GM23338 (cell line): ENCODE measurements around the gene MPPED2. TPM values are rescaled to one million over a fixed set of nuclear protein-coding genes. Genes with fewer than 3 reads are reported as not detected.

Source experiments
- ATAC-seq: fragments of 200-7000 bp; cut with Tn5 transposase; 3 replicates; pipeline ENCODE4 v1.9.1; 2020
- DNase-seq: peaks from one replicate; pipeline ENCODE4 v3.0.0-alpha.2; 2015; ENCODE audit warnings: low spot score
- H2AFZ ChIP-seq: fragments of 200-600 bp; sonication (generic); 2 replicates; pipeline ENCODE4 v1.8.0; 2016; ENCODE audit warnings: antibody characterized with exemption, mild to moderate bottlenecking, moderate library complexity
- H3F3A ChIP-seq: fragments of 200-600 bp; sonication (generic); replicated peaks from 2 replicates; pipeline ENCODE4 v1.8.0; 2017; ENCODE audit warnings: antibody characterized with exemption, mixed run types, low read depth
- H3K27ac ChIP-seq: fragments of 200-600 bp; sonication (generic); 2 replicates; pipeline ENCODE4 v1.6.1; 2016; ENCODE audit warnings: low read depth
- H3K27me3 ChIP-seq: fragments of 200-600 bp; sonication (generic); 2 replicates; pipeline ENCODE4 v1.8.0; 2016; ENCODE audit warnings: mild to moderate bottlenecking, mixed run types, moderate library complexity; ENCODE audit not compliant: insufficient read depth
- H3K36me3 ChIP-seq: fragments of 200-600 bp; sonication (generic); 2 replicates; pipeline ENCODE4 v1.8.0; 2016; ENCODE audit warnings: mild to moderate bottlenecking; ENCODE audit not compliant: insufficient read depth
- H3K4me1 ChIP-seq: fragments of 200-600 bp; sonication (generic); 2 replicates; pipeline ENCODE4 v1.8.0; 2016; ENCODE audit warnings: mild to moderate bottlenecking, moderate library complexity; ENCODE audit not compliant: insufficient read depth
- H3K4me2 ChIP-seq: fragments of 200-600 bp; sonication (generic); 2 replicates; pipeline ENCODE4 v1.7.1; 2017; ENCODE audit warnings: mixed run types
- H3K4me3 ChIP-seq: fragments of 200-600 bp; sonication (generic); 2 replicates; pipeline ENCODE4 v1.6.1; 2016; ENCODE audit warnings: mixed run types
- H3K79me2 ChIP-seq: fragments of 200-600 bp; sonication (generic); replicated peaks from 2 replicates; pipeline ENCODE4 v1.8.0; 2017; ENCODE audit warnings: mild to moderate bottlenecking; ENCODE audit not compliant: insufficient read depth
- H3K9me2 ChIP-seq: fragments of 200-600 bp; sonication (generic); 2 replicates; pipeline ENCODE4 v1.8.0; 2017; ENCODE audit not compliant: insufficient read depth
- H4K20me1 ChIP-seq: fragments of 200-600 bp; sonication (generic); replicated peaks from 2 replicates; pipeline ENCODE4 v1.8.0; 2017; ENCODE audit warnings: mild to moderate bottlenecking; ENCODE audit not compliant: insufficient read depth
- H3K27ac Mint-ChIP-seq: 2 replicates; pipeline ENCODE4 v1.8.0; 2020; ENCODE audit warnings: inconsistent platforms, mild to moderate bottlenecking, moderate library complexity, mixed read lengths
- H3K27me3 Mint-ChIP-seq: 3 replicates; pipeline ENCODE4 v1.8.0; 2022; ENCODE audit warnings: low read depth, mild to moderate bottlenecking, moderate library complexity, mixed read lengths, inconsistent platforms; ENCODE audit not compliant: insufficient read depth, poor library complexity
- H3K36me3 Mint-ChIP-seq: 3 replicates; pipeline ENCODE4 v1.8.0; 2021; ENCODE audit warnings: low read depth, mild to moderate bottlenecking, inconsistent platforms, moderate library complexity, mixed read lengths
- H3K4me1 Mint-ChIP-seq: 3 replicates; pipeline ENCODE4 v1.8.0; 2020; ENCODE audit warnings: mild to moderate bottlenecking, inconsistent platforms, mixed read lengths
- H3K4me3 Mint-ChIP-seq: 3 replicates; pipeline ENCODE4 v1.8.0; 2021; ENCODE audit warnings: moderate library complexity, mild to moderate bottlenecking, inconsistent platforms, mixed read lengths
- H3K9me3 Mint-ChIP-seq: 3 replicates; pipeline ENCODE4 v1.8.0; 2020; ENCODE audit warnings: moderate library complexity, mild to moderate bottlenecking, inconsistent platforms, mixed read lengths
- CREB1 ChIP-seq: fragments of 250-450 bp; sonication (Bioruptor Pico); IDR thresholded peaks from 2 replicates; pipeline ENCODE4 v1.5.0; 2020; ENCODE audit warnings: low read depth, mild to moderate bottlenecking, moderate library complexity
- CTCF ChIP-seq, 2 experiments: fragments of 200-600 bp in 1 of 2; sonication (generic) in 1 of 2; conservative IDR thresholded peaks; 2 replicates each; pipeline versions ENCODE4 v1.5.1 to v1.6.1; 2016 to 2017; ENCODE audit warnings: antibody characterized with exemption in 2 of 2, low read depth in 2 of 2, mild to moderate bottlenecking in 2 of 2, moderate library complexity in 1 of 2
- ETS1 ChIP-seq: IDR thresholded peaks from 2 replicates; pipeline ENCODE4 v1.6.1; 2016; ENCODE audit warnings: antibody characterized with exemption
- EZH2 ChIP-seq: fragments of 200-600 bp; sonication (generic); IDR thresholded peaks from one replicate; pipeline ENCODE4 v1.8.0; 2017; ENCODE audit warnings: antibody characterized with exemption, mild to moderate bottlenecking, low read depth; ENCODE audit not compliant: unreplicated experiment
- EZH2phosphoT487 ChIP-seq: fragments of 200-600 bp; sonication (generic); IDR thresholded peaks from one replicate; pipeline ENCODE4 v1.8.1; 2018; ENCODE audit warnings: antibody characterized with exemption; ENCODE audit not compliant: unreplicated experiment
- JUNB ChIP-seq: IDR thresholded peaks from one replicate; pipeline ENCODE4 v1.6.1; 2016; ENCODE audit warnings: antibody characterized with exemption; ENCODE audit not compliant: unreplicated experiment
- NANOG ChIP-seq: IDR thresholded peaks from 2 replicates; pipeline ENCODE4 v1.6.1; 2016; ENCODE audit warnings: antibody characterized with exemption, borderline replicate concordance
- POLR2AphosphoS5 ChIP-seq: IDR thresholded peaks from 2 replicates; pipeline ENCODE4 v1.6.1; 2016; ENCODE audit warnings: antibody characterized with exemption, low read depth
- REST ChIP-seq: IDR thresholded peaks from one replicate; pipeline ENCODE4 v1.6.1; 2018; ENCODE audit warnings: antibody characterized with exemption; ENCODE audit not compliant: unreplicated experiment
- STAT1 ChIP-seq: IDR thresholded peaks from one replicate; pipeline ENCODE4 v1.6.1; 2016; ENCODE audit warnings: antibody characterized with exemption; ENCODE audit not compliant: unreplicated experiment
- ZNF114 ChIP-seq: fragments of 250-450 bp; sonication (Bioruptor Pico); IDR thresholded peaks from 2 replicates; pipeline ENCODE4 v1.5.0; 2020; ENCODE audit warnings: mild to moderate bottlenecking, moderate library complexity
- ZNF331 ChIP-seq: fragments of 250-450 bp; sonication (Bioruptor Pico); IDR thresholded peaks from 2 replicates; pipeline ENCODE4 v1.5.0; 2020; ENCODE audit warnings: low read depth, mild to moderate bottlenecking, moderate library complexity
- ZNF462 ChIP-seq: fragments of 250-450 bp; sonication (Bioruptor Pico); IDR thresholded peaks from 2 replicates; pipeline ENCODE4 v1.5.0; 2020; ENCODE audit warnings: mild to moderate bottlenecking, moderate library complexity
- polyA plus RNA-seq: library from polyadenylated mRNA; unstranded; fragments of >200 nt; fragmentation: Nextera tagmentation; extraction: Ambion mirVana; gene quantifications from 2 replicates; pipeline ENCODE4 v1.2.1, GENCODE V29; 2016
- total RNA-seq: library from RNA; depleted of rRNA; stranded (reverse); fragments of >200 nt; shearing (Covaris generic); gene quantifications from 2 replicates; pipeline ENCODE4 v1.2.3, GENCODE V29; 2014

Gene MPPED2
- total and polyA plus RNA-seq, 2 experiments from 2014 or later: 4.4 to 6.8 TPM

- H2AFZ ChIP-seq: no peak overlapping the region
- H3K27me3 ChIP-seq: no peaks in the 10 kb centered on the region
- DNase-seq (no peak), ATAC-seq (no peak)
- no peaks in the 10 kb centered on the region for H3K36me3 ChIP-seq
- no peaks in the 10 kb centered on the region for H3F3A ChIP-seq
- no peak overlapping the region for H3K27ac ChIP-seq
- peaks cover 5% of the 10 kb centered on the region for H3K27me3 Mint-ChIP-seq
- H3K4me1 Mint-ChIP-seq: peaks cover 29% of the 10 kb centered on the region
- H3K27ac Mint-ChIP-seq: no peak overlapping the region; the same call in 1 of the 2 replicates
- no peaks in the 10 kb centered on the region for H4K20me1 ChIP-seq
- no peaks in the 10 kb centered on the region for H3K9me2 ChIP-seq
- 0 out of 2 replicates have a peak overlapping the region, but pooled peaks have one; percentile 21 for H3K4me2 ChIP-seq
- no peak overlapping the region for H3K4me3 Mint-ChIP-seq
- no peaks in the 10 kb centered on the region; the same call in 1 of the 2 replicates for H3K79me2 ChIP-seq
- no peak overlapping the region for H3K4me3 ChIP-seq
- TF ChIP-seq NANOG (no peak), ETS1 (no peak), ZNF114 (no peak), EZH2 (no peak), STAT1 (no peak), ZNF462 (CRISPR knock-in tag) (no peak), JUNB (no peak), CTCF (conservative IDR thresholded peaks at IDR 0.05; ENCODE audit: low read depth in 2 of 2) (no peak), EZH2phosphoT487 (no peak), ZNF331 (CRISPR knock-in tag) (no peak), CREB1 (CRISPR knock-in tag) (no peak), POLR2AphosphoS5 (no peak), REST (no peak)
- no peaks in the 10 kb centered on the region for H3K9me3 Mint-ChIP-seq
- H3K4me1 ChIP-seq: peaks cover 25% of the 10 kb centered on the region
- H3K36me3 Mint-ChIP-seq: no peaks in the 10 kb centered on the region
These were observed 47.9 kb downstream of the MPPED2 start for GRCh38 chr11:30538251-30538650.
